Head of caudate nucleus (tissue), 42 donors: ENCODE data around the gene ISL1.

Experiments used
- DNase-seq, 42 donors: peaks; one replicate each; pipeline versions ENCODE4 v3.0.0 to v3.0.0-alpha.2; 2020 to 2021; ENCODE audit warnings: mixed read lengths in 7 of 42
- intact Hi-C: fragments of 100-400 bp; cut with DNase I; formaldehyde crosslinking; loops from one replicate; pipeline ENCODE4 v1.15.0; 2022

Gene ISL1

DNA sequence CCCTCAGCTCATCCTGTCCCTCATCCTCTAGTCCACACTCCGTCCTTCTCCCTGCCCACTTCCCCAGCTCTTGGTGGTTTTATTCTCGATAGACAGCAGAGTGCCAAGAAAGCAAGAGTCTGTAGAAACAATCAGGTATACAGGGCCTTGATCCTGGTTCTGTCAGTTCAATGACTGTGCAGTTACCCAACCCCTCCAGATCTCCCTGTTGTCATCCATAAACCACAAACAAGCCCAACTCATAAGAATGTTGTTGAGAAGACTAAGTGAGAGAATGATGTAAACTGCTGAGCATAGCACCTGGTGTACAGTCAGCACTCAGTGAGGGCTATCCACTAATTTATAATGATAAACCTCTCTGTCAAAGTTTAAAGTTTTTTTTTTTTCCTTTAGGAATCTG is 31.3 kb downstream of the ISL1 start:
- intact Hi-C loops, result no loop called here
- no peak for DNase-seq

DNA sequence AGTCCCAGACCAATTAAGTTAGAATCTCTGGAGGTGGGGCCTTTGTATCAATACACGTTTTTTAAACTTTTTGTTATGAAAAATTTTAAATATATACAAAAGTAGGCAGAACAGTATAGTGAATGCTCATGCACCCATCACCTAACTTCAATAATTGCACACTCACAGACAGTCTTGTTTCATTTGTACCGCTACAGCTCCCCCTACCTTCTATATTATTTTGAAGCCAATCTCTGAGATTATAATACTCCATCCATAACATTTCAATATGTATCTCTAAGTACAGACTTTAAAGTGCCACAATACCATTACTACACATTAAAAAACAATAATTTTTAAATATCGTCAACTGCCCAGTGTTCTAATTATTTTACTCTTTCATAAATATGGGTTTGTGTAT is 32.9 kb downstream of the ISL1 start:
- intact Hi-C loops, result no loop called here
- no peak for DNase-seq

DNA sequence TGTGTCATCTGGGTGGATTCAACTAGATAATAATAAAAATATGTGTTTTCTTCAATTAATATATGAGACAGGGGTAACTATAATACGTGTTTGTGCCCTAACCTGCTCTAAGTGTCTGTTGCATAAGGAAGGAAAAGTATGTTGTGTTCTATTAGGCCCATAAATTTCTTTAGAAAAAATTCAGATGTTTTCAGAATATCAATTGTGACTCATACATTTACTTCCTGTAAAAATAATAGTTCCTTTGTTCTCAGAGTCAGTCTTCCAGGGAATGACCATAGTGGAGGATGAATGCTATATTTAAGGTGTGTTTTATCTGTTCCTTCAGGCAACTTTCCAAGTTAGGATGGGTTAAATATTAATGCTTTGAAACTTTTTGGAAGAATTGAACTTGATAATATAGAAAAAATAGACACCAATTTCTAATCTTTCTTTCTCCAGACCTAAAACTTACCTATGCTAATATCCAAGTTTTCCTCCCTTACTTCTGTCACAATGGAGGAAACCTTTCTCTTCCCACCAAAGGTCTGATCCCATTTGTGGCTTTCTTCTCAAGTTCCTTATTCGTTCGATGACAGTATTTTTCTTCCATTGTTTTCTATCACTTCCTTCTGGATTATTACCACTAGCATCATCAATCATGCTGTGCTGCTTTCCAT is 49.9 kb downstream of the ISL1 start:
- DNase-seq, result no peak
- intact Hi-C loops, result no loop called here

DNA sequence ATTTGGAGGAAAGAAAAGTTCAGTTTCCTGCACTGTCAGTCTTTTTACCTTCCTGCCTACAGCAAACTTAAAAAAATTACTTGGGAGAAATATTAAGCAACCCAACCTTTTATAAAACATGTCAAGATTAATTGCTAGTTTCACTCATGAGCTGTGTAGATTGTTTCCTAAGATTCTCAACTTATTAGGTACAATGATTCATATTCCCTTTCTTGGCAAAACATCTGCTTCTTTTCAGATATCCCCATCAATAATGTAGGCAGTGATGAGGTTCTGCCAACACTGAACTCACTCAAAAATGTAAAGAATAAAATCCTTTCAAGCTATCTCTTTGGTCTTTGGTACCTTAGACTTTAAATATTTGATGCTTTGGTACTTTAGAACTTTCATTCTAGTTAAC is 56.0 kb downstream of the ISL1 start:
- intact Hi-C loops, result no loop called here
- no peak for DNase-seq
